Lung (tissue), 12 donors: Measurements from ENCODE around the gene AUTS2. TPM values are rescaled to one million over a fixed set of nuclear protein-coding genes. Genes with fewer than 3 reads are reported as not detected.

Source experiments
- ATAC-seq: fragments of 200-7000 bp; cut with Tn5 transposase; one replicate; pipeline ENCODE4 v1.9.1; 2020; ENCODE audit warnings: moderate number of reproducible peaks; ENCODE audit not compliant: insufficient read depth, low FRiP score
- DNase-seq, 3 donors: peaks; one replicate each; pipeline ENCODE4 v3.0.0-alpha.2; 2013 to 2017
- H3K27ac ChIP-seq, 2 donors: one replicate each; pipeline ENCODE4 v1.5.1; 2013; ENCODE audit warnings: mild to moderate bottlenecking in 2 of 2, moderate library complexity in 2 of 2, control low read depth in 1 of 2, inconsistent platforms in 1 of 2, low read depth in 1 of 2, low read length in 1 of 2
- H3K27me3 ChIP-seq, 3 donors: one replicate each; pipeline ENCODE4 v1.5.1; 2013; ENCODE audit warnings: low read length in 2 of 3; ENCODE audit not compliant: control insufficient read depth in 3 of 3, insufficient read depth in 3 of 3
- H3K36me3 ChIP-seq, 4 donors: one replicate each; pipeline ENCODE4 v1.5.1; 2013; ENCODE audit warnings: low read length in 4 of 4, mild to moderate bottlenecking in 1 of 4, moderate library complexity in 1 of 4; ENCODE audit not compliant: control insufficient read depth in 4 of 4, insufficient read depth in 4 of 4
- H3K4me1 ChIP-seq, 5 donors: one replicate each; pipeline ENCODE4 v1.5.1; 2013; ENCODE audit warnings: low read length in 5 of 5, mild to moderate bottlenecking in 2 of 5, moderate library complexity in 1 of 5; ENCODE audit not compliant: control insufficient read depth in 5 of 5, insufficient read depth in 5 of 5
- H3K4me3 ChIP-seq: one replicate; pipeline ENCODE4 v1.5.1; 2013; ENCODE audit warnings: mild to moderate bottlenecking, control low read depth, moderate library complexity
- H3K9ac ChIP-seq, 2 donors: one replicate each; pipeline ENCODE4 v1.5.1; 2013; ENCODE audit warnings: low read length in 2 of 2, control low read depth in 1 of 2; ENCODE audit not compliant: insufficient read depth in 1 of 2
- H3K9me3 ChIP-seq, 4 donors: one replicate each; pipeline ENCODE4 v1.5.1; 2013; ENCODE audit warnings: low read length in 3 of 4, mild to moderate bottlenecking in 1 of 4, moderate library complexity in 1 of 4; ENCODE audit not compliant: control insufficient read depth in 4 of 4, insufficient read depth in 3 of 4
- WGBS, 2 donors: extraction: QIAGEN DNeasy Blood & Tissue Kit; methylation state at CpG; one replicate each; pipeline ENCODE4 v1.1.7; 2013; 5-methylcytosine and 5-hydroxymethylcytosine counted together
- polyA plus RNA-seq, 2 donors: library from polyadenylated mRNA; stranded (reverse); fragments of 200-250 nt; gene quantifications; one replicate each; pipeline ENCODE4 v1.2.1, GENCODE V29; 2013
- total RNA-seq, 2 donors: library from RNA; depleted of rRNA in 1 of 2; stranded (reverse); fragments of >200 nt in 1 of 2; gene quantifications; one replicate each; pipeline ENCODE4 v1.2.1, GENCODE V29; 2014 to 2021
- TF ChIP-seq, protein P1 (sequence below): IDR thresholded peaks from 2 replicates; pipeline ENCODE4 v1.5.1; 2012; ENCODE audit warnings: mild to moderate bottlenecking; ENCODE audit errors: control extremely low read depth, extremely low read depth
- donor health status: control.
- donor health status: control.
- donor health status: Bipolar disorder and iron deficiency.
- donor health status: healthy.
- donor health status: DM: yes; HTN: yes; CAD: no.

AUTS2 gene
- total and polyA plus RNA-seq, 4 donors, result 11.8 to 115 (median 40.6) TPM

DNA sequence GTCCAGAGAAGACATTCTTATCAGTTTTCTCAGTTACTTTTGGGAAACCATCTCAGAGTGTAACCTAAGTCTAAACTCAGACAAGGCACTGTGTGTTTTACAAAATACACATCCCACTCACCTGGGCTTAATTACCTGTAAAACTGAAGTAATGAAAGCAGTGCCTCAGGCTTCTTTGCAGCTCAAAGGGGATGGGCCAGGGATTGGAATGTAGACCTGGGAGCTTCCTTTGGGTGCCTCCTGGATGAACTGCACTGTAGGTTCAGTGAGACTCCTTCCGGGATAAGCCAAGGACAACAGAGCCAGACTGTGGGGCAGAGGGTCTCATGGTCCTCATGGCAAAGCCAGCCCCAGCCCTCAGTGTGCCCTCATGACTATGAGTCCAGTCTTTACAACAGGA, 861.3 kb downstream of the AUTS2 start:
- peaks cover 0 to 26% (median 7%) of the 10 kb centered on the region in 5 donors for H3K4me1 ChIP-seq
- no peak overlapping the region for H3K9ac ChIP-seq
- WGBS, 2 donors, result 93 to 100% methylated on average over 1 of the region's 1 CpG
- TF ChIP-seq, protein P1, sequence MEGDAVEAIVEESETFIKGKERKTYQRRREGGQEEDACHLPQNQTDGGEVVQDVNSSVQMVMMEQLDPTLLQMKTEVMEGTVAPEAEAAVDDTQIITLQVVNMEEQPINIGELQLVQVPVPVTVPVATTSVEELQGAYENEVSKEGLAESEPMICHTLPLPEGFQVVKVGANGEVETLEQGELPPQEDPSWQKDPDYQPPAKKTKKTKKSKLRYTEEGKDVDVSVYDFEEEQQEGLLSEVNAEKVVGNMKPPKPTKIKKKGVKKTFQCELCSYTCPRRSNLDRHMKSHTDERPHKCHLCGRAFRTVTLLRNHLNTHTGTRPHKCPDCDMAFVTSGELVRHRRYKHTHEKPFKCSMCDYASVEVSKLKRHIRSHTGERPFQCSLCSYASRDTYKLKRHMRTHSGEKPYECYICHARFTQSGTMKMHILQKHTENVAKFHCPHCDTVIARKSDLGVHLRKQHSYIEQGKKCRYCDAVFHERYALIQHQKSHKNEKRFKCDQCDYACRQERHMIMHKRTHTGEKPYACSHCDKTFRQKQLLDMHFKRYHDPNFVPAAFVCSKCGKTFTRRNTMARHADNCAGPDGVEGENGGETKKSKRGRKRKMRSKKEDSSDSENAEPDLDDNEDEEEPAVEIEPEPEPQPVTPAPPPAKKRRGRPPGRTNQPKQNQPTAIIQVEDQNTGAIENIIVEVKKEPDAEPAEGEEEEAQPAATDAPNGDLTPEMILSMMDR, result no peak
- H3K4me3 ChIP-seq, result no peak overlapping the region
- no peak for DNase-seq
- H3K27me3 ChIP-seq, result no peaks in the 10 kb centered on the region
- H3K36me3 ChIP-seq, result no peaks in the 10 kb centered on the region
- no peak overlapping the region for H3K27ac ChIP-seq
- peaks cover 0 to 2% (median 0%) of the 10 kb centered on the region in 4 donors for H3K9me3 ChIP-seq
- ATAC-seq, result no peak

DNA sequence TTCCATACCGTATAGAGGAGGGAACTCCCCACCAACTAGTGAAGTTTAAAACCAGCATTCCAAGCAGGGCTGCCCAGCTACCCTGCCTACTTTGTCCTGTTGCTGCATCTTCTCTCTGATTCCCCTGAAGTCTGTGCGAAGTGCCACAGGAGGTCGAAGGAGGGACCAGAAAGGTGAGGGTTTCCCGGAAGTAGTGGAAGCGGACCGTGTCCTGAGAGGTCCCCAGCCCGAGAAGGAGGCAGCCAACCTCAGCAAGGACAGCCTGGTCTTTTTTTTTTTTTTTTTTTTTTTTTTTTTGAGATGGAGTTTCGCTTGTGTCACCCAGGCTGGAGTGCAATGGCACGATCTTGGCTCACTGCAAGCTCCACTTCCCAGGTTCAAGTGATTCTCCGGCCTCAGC, 861.8 kb downstream of the AUTS2 start:
- no peak overlapping the region for H3K9ac ChIP-seq
- TF ChIP-seq, protein P1, result no peak
- peaks cover 0 to 2% (median 0%) of the 10 kb centered on the region in 4 donors for H3K9me3 ChIP-seq
- H3K4me1 ChIP-seq, result peaks cover 0 to 26% (median 7%) of the 10 kb centered on the region in 5 donors
- DNase-seq (no peak), ATAC-seq (no peak)
- no peaks in the 10 kb centered on the region for H3K36me3 ChIP-seq
- WGBS, 2 donors, result 98 to 99% methylated on average over 10 of the region's 10 CpGs
- no peaks in the 10 kb centered on the region for H3K27me3 ChIP-seq
- no peak overlapping the region for H3K4me3 ChIP-seq
- H3K27ac ChIP-seq, result no peak overlapping the region

DNA sequence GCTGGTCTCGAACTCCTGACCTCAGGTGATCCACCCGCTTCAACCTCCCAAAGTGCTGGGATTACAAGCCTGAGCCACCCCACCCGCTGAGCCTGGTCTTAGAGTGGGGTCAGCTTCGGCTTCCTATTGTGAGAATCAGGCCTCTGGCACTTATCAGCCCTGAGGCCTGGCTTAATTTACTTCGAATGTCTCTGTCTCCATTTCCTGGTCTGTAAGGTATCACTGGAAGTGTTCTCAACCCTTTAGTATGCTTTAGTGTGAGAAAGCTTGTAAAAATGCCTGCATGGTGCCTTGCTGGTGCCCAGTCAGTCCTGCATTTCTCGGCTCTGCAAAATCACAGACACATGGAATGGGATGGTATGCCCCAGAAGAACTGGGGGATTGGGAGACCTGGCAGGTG, 862.3 kb downstream of the AUTS2 start:
- no peak overlapping the region for H3K27ac ChIP-seq
- H3K9ac ChIP-seq, result no peak overlapping the region
- TF ChIP-seq, protein P1, result no peak
- no peak overlapping the region for H3K4me3 ChIP-seq
- ATAC-seq, result no peak
- peaks cover 0 to 2% (median 0%) of the 10 kb centered on the region in 4 donors for H3K9me3 ChIP-seq
- DNase-seq, result no peak
- peaks cover 0 to 26% (median 7%) of the 10 kb centered on the region in 5 donors for H3K4me1 ChIP-seq
- no peaks in the 10 kb centered on the region for H3K27me3 ChIP-seq
- no peaks in the 10 kb centered on the region for H3K36me3 ChIP-seq
- WGBS, 2 donors, result 93% methylated on average over 6 of the region's 6 CpGs

DNA sequence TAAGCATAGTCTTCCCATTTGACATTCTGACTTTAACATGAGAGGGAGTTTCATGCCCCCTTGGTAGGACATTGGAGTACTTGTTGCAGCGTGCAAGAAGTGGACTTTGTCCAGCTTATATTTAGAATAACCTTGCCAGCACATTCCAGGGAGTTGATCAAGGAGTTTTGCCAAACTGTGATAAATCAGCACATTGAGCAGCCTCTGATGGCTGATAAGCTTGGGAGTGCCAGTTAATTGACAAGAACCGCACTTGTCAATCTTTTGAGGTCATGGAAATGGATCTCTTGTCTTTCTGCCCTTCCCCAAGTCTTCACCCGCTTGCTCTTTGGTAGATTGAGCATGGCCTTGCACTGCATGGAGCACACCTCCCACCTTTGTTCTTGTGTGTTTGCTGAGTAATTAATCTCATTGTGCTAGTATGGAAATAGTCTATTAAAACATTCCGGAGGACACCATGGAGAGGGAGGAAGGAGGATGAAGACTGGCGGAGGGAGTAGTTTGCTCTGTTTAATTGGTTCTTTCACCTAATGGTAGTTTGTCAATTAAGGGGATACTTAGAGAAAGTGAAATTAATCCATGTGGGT, 865.2 kb downstream of the AUTS2 start:
- H3K9me3 ChIP-seq, result peaks cover 0 to 4% (median 0%) of the 10 kb centered on the region in 4 donors
- H3K27ac ChIP-seq, result no peak overlapping the region
- no peak overlapping the region for H3K9ac ChIP-seq
- no peaks in the 10 kb centered on the region for H3K27me3 ChIP-seq
- ATAC-seq (no peak), DNase-seq (peak in 1 of 3 donors; percentile 17)
- TF ChIP-seq, protein P1, result no peak
- H3K4me1 ChIP-seq, result peaks cover 0 to 10% (median 3%) of the 10 kb centered on the region in 5 donors
- H3K4me3 ChIP-seq, result no peak overlapping the region
- H3K36me3 ChIP-seq, result no peaks in the 10 kb centered on the region
- 81 to 90% methylated on average over 5 of the region's 5 CpGs for WGBS, 2 donors
